Thoracic aorta (tissue), 2 donors: ENCODE results near the gene PIWIL1. TPM values are rescaled to one million over a fixed set of nuclear protein-coding genes. Genes with fewer than 3 reads are reported as not detected.

ENCODE experiments used
- ATAC-seq: fragments of 150-250 bp; one replicate; pipeline ENCODE4 v1.8.0; 2017; ENCODE audit warnings: low read depth; ENCODE audit not compliant: insufficient number of reproducible peaks, low FRiP score
- DNase-seq: peaks from one replicate; pipeline ENCODE4 v3.0.0-alpha.2; 2020; ENCODE audit warnings: low spot score
- H3K27ac ChIP-seq, 2 donors: fragments of 200-600 bp; sonication (generic); 1 replicate in 1 of 2; 2 replicates in 1 of 2; pipeline ENCODE4 v1.5.1; 2016; ENCODE audit warnings: mild to moderate bottlenecking in 2 of 2, moderate library complexity in 2 of 2
- H3K27me3 ChIP-seq: fragments of 200-600 bp; sonication (generic); replicated peaks from 2 replicates; pipeline ENCODE4 v1.6.0; 2016; ENCODE audit warnings: mild to moderate bottlenecking; ENCODE audit not compliant: insufficient read depth
- H3K36me3 ChIP-seq: fragments of 200-600 bp; sonication (generic); one replicate; pipeline ENCODE4 v1.5.1; 2016
- H3K4me1 ChIP-seq, 2 donors: fragments of 200-600 bp; sonication (generic); 1 replicate in 1 of 2; 2 replicates in 1 of 2; pipeline versions ENCODE4 v1.5.1 to v1.6.0; 2016; ENCODE audit warnings: low read depth in 2 of 2, mild to moderate bottlenecking in 1 of 2; ENCODE audit not compliant: control insufficient read depth in 1 of 2
- H3K4me3 ChIP-seq: fragments of 200-600 bp; sonication (generic); 2 replicates; pipeline ENCODE4 v1.5.1; 2016; ENCODE audit warnings: mild to moderate bottlenecking
- H3K9me3 ChIP-seq: fragments of 200-600 bp; sonication (generic); 2 replicates; pipeline ENCODE4 v1.5.1; 2016
- total RNA-seq, 2 donors: library from RNA; depleted of rRNA; stranded (reverse); fragments of >200 nt; gene quantifications; one replicate each; pipeline versions ENCODE4 v1.1.0 to v1.2.3, GENCODE V29; 2016
- TF ChIP-seq, protein P1 (sequence below): fragments of 200-600 bp; sonication (generic); IDR thresholded peaks from one replicate; pipeline ENCODE4 v1.5.1; 2019; ENCODE audit warnings: antibody characterized with exemption

PIWIL1 gene
- total RNA-seq, 2 donors from 2014 or later: not detected

DNA sequence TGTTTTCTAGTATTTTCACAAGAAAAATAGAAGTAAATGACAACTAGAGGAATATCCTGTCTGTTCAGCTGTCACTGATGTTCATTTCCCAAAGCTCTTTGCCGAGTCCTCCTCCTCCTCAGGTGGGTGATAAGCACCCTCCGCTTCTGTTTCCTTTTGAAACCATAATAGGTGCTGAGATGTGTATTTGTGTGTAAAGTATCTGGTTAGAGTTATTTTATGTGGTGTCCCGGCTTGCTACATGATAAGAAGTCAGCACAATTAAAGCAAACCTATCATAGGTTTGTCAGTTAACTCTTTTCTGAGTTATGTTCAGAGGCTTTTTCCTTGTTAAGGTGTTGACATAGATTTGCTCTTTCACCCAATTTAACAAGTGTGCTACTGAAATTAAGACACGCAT is 82.4 kb downstream of the PIWIL1 start:
- Histone ChIP-seq H3K4me1 (no peaks in the 10 kb centered on the region), H3K27ac (no peak overlapping the region), H3K36me3 (no peaks in the 10 kb centered on the region), H3K27me3 (no peaks in the 10 kb centered on the region), H3K9me3 (no peaks in the 10 kb centered on the region), H3K4me3 (no peak overlapping the region)
- DNase-seq (no peak), ATAC-seq (no peak)
- TF ChIP-seq, protein P1, sequence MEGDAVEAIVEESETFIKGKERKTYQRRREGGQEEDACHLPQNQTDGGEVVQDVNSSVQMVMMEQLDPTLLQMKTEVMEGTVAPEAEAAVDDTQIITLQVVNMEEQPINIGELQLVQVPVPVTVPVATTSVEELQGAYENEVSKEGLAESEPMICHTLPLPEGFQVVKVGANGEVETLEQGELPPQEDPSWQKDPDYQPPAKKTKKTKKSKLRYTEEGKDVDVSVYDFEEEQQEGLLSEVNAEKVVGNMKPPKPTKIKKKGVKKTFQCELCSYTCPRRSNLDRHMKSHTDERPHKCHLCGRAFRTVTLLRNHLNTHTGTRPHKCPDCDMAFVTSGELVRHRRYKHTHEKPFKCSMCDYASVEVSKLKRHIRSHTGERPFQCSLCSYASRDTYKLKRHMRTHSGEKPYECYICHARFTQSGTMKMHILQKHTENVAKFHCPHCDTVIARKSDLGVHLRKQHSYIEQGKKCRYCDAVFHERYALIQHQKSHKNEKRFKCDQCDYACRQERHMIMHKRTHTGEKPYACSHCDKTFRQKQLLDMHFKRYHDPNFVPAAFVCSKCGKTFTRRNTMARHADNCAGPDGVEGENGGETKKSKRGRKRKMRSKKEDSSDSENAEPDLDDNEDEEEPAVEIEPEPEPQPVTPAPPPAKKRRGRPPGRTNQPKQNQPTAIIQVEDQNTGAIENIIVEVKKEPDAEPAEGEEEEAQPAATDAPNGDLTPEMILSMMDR: no peak

DNA sequence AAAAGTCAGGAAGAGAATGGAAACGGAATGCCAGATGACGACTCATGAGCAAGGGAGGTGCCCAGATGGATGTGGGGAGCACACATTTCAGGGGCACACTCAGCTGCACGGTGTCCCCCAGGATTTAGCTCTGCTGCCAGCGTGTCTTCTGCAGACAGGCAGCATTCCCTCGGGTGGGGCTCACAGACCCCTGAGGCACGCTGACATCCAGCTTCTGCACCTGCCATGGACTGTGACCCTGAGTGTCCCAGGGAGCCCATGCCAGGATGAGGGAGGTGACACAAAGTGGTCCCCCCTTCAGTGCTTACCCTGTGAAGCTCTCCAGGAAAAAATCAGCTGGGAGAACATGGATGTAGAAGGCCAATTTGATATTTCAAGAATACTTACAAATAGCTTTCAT is 84.2 kb downstream of the PIWIL1 start:
- DNase-seq: no peak
- Histone ChIP-seq H3K4me3 (no peak overlapping the region), H3K27ac (no peak overlapping the region)

More for the DNA sequence above, 84.2 kb downstream of the PIWIL1 start:
- Histone ChIP-seq H3K4me1 (no peaks in the 10 kb centered on the region), H3K27me3 (no peaks in the 10 kb centered on the region), H3K9me3 (no peaks in the 10 kb centered on the region), H3K36me3 (no peaks in the 10 kb centered on the region)
- no peak for ATAC-seq
- TF ChIP-seq, protein P1: no peak

Other genes with a start within 250 kb of the PIWIL1 start
- 1 to 10 TPM in 1 of 2 donors, under 1 TPM in 1; 0.68 to 2.8 TPM for gene FZD10, start 175.4 kb upstream of the PIWIL1 start, total RNA-seq